HEK293T (cell line): ENCODE results near the gene DNPEP.

Experiments used
- CTBP1 ChIP-seq: fragments of 450-650 bp; IDR thresholded peaks from 2 replicates; pipeline ENCODE4 v1.6.1; 2016; ENCODE audit warnings: borderline replicate concordance
- ELF4 ChIP-seq: fragments of 450-650 bp; IDR thresholded peaks from 2 replicates; pipeline ENCODE4 v1.6.1; 2017; ENCODE audit warnings: antibody characterized with exemption
- FOXA1 ChIP-seq: fragments of 450-650 bp; IDR thresholded peaks from 2 replicates; pipeline ENCODE4 v1.6.1; 2016; ENCODE audit warnings: mild to moderate bottlenecking
- FOXK2 ChIP-seq: fragments of 450-650 bp; IDR thresholded peaks from 2 replicates; pipeline ENCODE4 v1.6.1; 2016; ENCODE audit warnings: mild to moderate bottlenecking
- FOXM1 ChIP-seq: fragments of 450-650 bp; IDR thresholded peaks from 2 replicates; pipeline ENCODE4 v1.6.1; 2017; ENCODE audit warnings: mild to moderate bottlenecking, borderline replicate concordance
- HDGF ChIP-seq: fragments of 450-650 bp; IDR thresholded peaks from 2 replicates; pipeline ENCODE4 v1.6.1; 2017; ENCODE audit warnings: antibody characterized with exemption, borderline replicate concordance
- PKNOX1 ChIP-seq: fragments of 450-650 bp; IDR thresholded peaks from 2 replicates; pipeline ENCODE4 v1.6.1; 2016
- SP1 ChIP-seq: fragments of 450-650 bp; IDR thresholded peaks from 2 replicates; pipeline ENCODE4 v1.6.1; 2017
- SUZ12 ChIP-seq: fragments of 450-650 bp; IDR thresholded peaks from 2 replicates; pipeline ENCODE4 v1.6.1; 2016; ENCODE audit warnings: mild to moderate bottlenecking
- ZNF384 ChIP-seq: fragments of 450-650 bp; IDR thresholded peaks from 2 replicates; pipeline ENCODE4 v1.6.1; 2016

GRCh38 chr2:219325136-219325535, 62.6 kb downstream of the DNPEP start:
- TF ChIP-seq ELF4, result no peak
- no peak for TF ChIP-seq FOXK2
- no peak for TF ChIP-seq SP1
- no peak for TF ChIP-seq PKNOX1
- no peak for TF ChIP-seq FOXA1
- no peak for TF ChIP-seq ZNF384
- no peak for TF ChIP-seq FOXM1
- TF ChIP-seq SUZ12, result no peak
- no peak for TF ChIP-seq CTBP1
- TF ChIP-seq HDGF, result no peak
